ENCODE measurements around the gene SPI1.

The SPI1 gene

DNA sequence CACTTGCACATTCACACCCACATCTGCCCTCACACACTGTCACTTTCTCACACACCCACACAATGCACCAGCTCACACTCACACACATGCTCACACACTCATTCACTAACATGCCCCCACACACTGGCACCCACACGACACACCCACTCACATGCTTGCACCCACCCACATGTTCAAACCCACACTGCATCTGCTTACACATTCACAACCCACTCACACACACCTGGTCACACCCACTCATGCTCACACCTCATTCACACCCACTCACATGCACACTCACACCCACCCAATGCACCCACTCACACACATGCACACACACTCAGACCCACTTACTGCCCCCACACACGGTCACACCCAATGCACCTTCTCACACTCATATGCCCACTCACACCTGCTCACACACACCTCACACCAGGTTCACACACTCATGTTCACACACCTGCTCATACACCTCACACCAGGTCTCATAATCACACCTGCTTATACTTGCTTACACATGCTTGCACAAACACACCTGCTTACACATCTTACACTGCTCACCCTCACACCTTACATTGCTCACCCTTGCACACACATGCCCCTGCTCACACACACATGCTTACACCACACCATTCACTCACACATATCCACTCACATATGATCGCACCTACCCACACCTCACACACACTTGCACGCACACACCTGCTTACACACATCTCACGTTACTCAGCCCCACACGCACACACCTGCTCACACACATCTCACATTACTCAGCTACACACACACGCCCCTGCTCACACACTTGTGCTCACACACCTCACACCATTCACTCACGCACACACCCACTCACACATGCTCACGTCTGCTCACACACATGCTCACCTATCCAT is 22.0 kb downstream of the SPI1 start:
- DNase-seq = no peak

- DNase-seq = no peak
Measured at GRCh38 chr11:47355283-47356128, 22.8 kb downstream of the SPI1 start.

GRCh38 chr11:47354913-47355282 is 23.4 kb downstream of the SPI1 start:
- no peak for DNase-seq

DNA sequence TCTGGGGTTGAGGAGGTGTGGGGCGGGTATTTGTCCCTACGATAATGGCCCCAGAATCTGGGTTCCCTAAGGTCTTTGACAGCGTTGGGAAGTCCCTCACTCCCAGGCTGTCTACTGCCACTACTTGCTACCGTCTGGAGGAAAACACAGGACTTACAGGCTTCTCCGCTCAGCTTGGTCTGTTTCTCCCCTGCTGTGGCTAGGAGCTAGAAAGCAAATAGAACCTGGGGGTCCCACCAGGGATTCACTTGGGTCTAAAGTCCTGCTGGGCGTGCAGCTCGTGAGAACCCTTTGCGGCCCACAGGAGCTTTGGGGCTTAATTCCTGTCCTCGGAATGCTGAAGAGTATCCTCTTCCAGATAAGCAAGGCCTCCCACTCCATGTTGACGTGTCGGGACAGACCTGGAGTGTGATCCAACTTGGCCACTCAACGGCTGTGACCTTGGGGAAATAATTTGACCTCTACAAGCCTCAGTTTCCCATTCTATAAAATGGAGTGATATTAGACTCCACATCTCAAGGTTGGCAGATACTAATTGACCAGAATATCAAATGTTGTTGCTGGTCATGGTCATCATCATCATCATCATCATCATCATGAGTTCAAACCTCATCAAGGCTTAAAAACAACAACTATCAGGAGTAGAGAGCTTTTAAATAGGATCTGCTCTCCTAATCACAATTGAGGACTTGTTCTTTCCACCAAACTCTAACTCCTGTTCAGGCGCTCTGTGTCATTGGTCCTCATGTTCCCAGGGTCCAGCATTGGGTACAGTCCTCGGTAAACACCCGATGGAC is 24.2 kb downstream of the SPI1 start:
- no peak for DNase-seq

DNA sequence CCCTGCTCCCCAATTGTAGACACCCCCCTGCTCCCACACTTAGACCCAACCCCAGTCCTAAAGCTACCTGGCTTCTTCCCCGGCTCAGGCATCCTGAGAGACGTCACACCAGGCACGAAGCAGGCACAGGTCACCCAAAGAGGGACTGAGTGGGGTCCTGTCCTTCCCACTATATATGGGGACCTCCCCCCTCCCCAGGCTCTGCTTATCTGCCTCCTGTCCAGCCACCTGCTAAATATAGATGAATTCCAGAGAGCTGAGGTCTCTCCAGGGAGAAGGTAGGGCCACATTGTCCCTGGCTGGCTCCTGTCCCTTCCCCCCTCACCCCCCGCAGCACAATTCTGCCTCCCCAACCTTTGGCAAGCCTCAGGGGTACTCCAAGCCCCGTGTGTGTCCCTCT is 25.8 kb downstream of the SPI1 start, which contains the start of gene MYBPC3:
MYBPC3 (minus strand) TSS at position 147 of the 400 bp plus-strand sequence; CDS start at position 92, 55 bp downstream.
- DNase-seq = no peak

- DNase-seq = no peak
Measured at GRCh38 chr11:47351156-47352126, 26.9 kb downstream of the SPI1 start.

GRCh38 chr11:47350315-47350714 is 28.0 kb downstream of the SPI1 start:
- no peak for DNase-seq

DNA sequence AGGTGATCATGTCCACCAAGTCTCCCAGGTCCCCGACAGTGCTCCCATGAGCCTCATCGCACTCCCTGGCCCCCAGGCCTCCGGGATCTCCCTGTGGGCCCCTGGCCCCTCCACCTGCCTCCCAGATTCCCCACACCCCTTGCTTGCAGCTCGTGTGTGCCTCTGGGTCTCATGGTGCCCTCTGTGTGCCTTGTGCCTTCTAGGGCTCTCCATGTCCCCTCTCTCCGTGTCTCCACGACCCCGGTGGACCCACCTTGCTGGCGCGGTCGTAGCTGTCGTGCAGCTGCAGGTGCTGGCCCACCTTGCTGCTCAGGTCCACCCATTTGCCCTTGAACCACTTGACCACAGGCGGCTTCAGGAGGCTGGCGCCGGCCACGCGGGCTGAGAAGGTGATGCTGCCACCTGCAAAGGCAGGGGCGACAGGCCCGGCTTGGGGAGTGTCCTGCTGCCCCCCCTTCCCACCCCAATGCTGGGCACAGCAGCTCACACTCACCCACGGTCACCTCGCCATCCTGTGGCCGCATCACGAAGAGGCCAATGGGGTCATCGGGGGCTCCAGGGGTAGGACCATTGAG is 28.7 kb downstream of the SPI1 start:
- no peak for DNase-seq

- DNase-seq = no peak
Measured at GRCh38 chr11:47348859-47349258, 29.5 kb downstream of the SPI1 start.

GRCh38 chr11:47348131-47348802 is 30.1 kb downstream of the SPI1 start:
- DNase-seq = no peak

DNA sequence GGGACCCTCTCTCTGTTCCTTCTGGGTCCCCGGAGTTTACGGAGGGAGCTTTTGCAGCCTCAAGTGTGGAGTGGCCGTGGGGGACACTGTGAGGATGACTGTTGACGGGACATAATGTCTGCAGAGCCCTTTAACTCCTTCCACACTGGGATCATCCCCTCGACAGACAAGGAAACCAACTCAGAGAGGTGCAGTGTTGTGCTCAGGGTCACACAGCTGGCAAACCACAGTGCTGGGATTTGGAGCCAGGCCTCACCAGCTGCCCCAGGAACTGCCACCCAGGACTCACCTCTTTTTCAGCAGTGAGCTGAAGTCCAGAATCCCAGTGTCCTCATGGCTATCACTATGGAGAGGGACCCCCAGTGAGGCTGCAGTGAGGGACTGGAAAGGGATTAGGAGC is 31.2 kb downstream of the SPI1 start:
- DNase-seq = no peak

- DNase-seq = no peak
Measured at GRCh38 chr11:47345890-47346563, 32.3 kb downstream of the SPI1 start.

DNA sequence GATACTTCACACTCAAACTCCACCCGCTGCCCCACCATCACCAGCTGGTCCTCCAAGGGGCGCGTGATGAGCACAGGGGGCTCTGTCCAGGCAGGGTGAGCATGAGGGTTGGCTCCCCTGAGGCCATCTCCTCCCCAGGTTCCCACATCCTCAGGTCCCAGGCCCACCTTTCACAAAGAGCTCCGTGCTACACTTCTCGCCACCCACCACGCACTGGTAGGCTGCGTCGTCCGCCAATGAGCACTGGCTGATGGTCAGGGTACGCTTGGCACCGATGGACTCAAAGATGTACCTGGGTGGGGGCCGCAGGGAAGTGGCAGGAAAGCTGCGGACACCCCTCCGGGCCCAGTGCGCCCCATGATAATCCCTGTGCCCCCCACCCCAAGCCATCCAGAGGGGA is 35.5 kb downstream of the SPI1 start:
- no peak for DNase-seq

DNA sequence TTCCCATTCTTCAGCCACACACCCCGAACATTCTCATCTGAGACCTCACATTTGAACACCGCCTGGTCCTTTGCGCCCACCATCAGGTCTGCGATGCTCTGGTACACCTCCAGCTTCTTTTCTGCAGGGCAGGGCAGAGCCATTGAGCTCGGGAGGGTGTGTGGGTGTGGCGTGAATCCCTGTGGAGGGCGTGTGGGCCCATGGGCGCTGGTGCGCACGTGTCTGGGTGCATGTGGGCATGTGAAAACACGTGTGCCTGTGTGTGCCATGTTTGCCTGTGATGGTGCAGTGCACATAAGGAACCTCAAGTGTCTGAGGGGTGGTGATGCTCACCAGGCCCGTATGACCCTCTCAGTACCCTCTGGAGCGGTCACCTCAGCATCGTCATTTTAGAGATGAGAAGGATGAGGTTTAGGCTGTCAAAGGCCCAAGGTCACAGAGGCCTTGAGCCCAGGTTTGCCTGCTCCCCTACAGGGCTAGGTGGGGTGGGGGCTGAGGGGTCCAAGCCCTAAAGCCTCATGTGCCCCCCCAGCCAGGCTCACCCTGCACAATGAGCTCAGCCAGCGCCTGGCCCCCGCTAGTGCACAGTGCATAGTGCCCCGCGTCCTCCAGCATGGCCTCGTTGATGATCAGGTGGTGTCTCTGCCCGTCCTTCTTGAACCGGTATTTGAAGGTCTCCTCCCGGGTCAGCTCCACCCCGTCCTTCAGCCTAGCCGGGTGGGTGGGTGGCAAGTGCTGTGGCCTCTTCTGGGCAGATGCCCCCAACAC is 36.1 kb downstream of the SPI1 start:
- no peak for DNase-seq

- no peak for DNase-seq
Measured at GRCh38 chr11:47340980-47341775, 37.2 kb downstream of the SPI1 start.

- DNase-seq = no peak
Measured at GRCh38 chr11:47340010-47340409, 38.3 kb downstream of the SPI1 start.

GRCh38 chr11:47338396-47339241 is 39.7 kb downstream of the SPI1 start:
- no peak for DNase-seq

Data from activated effector memory CD4-positive, alpha-beta T cell treated with Interleukin-2 at 50 U/mL for 16 hours (primary cell).